GM23248 (cell line): ENCODE measurements around the gene GALNT4.

Experiments
- EZH2 ChIP-seq: fragments of 200-600 bp; sonication (generic); IDR thresholded peaks from 2 replicates; pipeline ENCODE4 v1.6.1; 2018; ENCODE audit warnings: antibody characterized with exemption, mild to moderate bottlenecking; ENCODE audit not compliant: insufficient read depth, poor library complexity, severe bottlenecking
- EZH2phosphoT487 ChIP-seq: fragments of 200-600 bp; sonication (generic); IDR thresholded peaks from 2 replicates; pipeline ENCODE4 v1.6.1; 2018; ENCODE audit warnings: antibody characterized with exemption, moderate library complexity, mild to moderate bottlenecking, low read depth; ENCODE audit not compliant: insufficient read depth

DNA sequence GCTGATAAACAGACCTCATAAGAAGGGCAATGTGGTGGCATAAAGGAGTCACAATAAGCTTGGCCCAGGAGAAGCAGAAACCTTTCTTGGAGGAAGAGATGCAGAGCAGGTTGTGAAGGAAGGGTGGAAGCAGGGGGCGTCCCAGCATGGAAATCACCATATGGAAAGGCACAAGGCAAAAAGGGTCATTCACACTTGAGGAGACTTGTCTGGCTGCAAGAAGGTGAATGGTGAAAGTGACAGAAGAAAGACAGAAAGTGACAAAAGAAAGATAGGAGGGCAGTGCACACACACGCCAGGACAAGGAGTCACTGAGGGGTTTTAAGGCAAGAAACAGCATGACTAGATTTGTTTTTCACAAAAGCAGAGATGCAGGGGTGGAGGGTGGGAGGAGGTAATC is 38.3 kb downstream of the GALNT4 start:
- TF ChIP-seq EZH2phosphoT487 (no peak), EZH2 (no peak)
